Measurements from ENCODE around the gene MARCHF2. TPM values are rescaled to one million over a fixed set of nuclear protein-coding genes. Genes with fewer than 3 reads are reported as not detected.
A peak's percentile ranks its signal among the peaks of the same experiment; 100 is the strongest.

MARCHF2 gene
- total RNA-seq, 1 donor, result 51.8 TPM

GRCh38 chr19:8458380-8458779, 45.3 kb downstream of the MARCHF2 start:
- no peak overlapping the region for H3K4me3 ChIP-seq (ENCODE audit: low read depth, low read length)
- peak; percentile 81 for DNase-seq (ENCODE audit: low read depth)
- TF ChIP-seq CTCF (IDR thresholded peaks at IDR 0.05; ENCODE audit: insufficient read depth, low read depth, low read length), result no peak

DNA sequence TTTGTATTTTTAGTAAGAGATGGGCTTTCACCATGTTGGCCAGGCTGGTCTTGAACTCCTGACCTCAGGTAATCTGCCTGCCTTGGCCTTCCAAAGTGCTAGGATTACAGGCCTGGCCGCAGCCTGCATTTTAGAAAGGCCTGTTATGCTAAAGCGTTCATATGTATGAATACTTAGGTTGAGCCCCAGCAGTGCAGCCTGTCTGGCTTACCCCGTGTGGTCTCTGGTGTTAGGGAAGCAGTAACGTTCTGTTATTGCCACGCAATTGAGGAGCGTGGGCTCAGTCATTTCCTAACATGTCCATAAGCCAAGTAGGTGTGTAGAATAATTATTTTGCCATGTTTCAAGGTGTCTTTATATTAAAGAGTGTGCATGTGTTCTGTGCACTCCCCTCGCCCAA, 46.0 kb downstream of the MARCHF2 start:
- H3K4me3 ChIP-seq (ENCODE audit: low read depth, low read length), result no peak overlapping the region
- TF ChIP-seq CTCF (IDR thresholded peaks at IDR 0.05; ENCODE audit: insufficient read depth, low read depth, low read length), result no peak
- peak; percentile 68 for DNase-seq (ENCODE audit: low read depth)

DNA sequence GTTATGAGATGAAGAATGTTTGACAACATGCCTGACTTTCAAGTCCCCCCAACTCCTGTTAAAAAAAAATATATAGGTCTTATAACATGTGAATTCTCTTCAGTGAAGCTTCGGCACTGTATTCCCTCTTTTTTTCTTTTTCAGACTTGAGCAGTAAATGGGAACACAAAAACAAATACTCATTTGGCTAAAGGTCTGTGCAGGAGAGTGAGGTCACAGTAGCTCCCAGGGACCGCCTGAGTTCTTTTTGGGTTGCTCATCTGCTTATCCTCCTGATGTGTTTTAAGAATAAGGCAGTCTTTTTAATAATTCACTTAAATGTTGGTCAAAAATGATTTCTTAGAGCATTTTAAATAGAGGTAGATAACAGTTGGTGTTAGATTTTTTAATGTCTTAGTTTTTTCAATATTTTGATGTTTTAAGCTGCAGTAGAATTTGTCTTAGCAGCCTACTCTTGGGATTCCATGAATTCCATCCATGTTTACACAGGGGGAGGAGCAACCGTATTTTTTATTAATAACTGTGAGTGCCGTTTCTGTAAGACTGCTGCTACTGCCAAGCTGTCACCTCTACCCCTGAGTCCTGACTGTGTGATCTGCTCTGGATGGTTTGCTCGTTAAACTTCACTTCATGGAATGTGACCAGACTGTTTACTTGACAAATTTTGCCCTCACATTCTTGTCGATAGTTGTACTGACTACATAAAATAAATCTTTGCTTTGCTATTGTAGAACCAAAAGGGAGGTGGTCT, 46.6 kb downstream of the MARCHF2 start:
- DNase-seq (ENCODE audit: low read depth), result peak; percentile 83
- peak overlapping the region; percentile 17 for H3K4me3 ChIP-seq (ENCODE audit: low read depth, low read length)
- no peak for TF ChIP-seq CTCF (IDR thresholded peaks at IDR 0.05; ENCODE audit: insufficient read depth, low read depth, low read length)

- no peak for TF ChIP-seq CTCF (IDR thresholded peaks at IDR 0.05; ENCODE audit: insufficient read depth, low read depth, low read length)
- no peak for DNase-seq (ENCODE audit: low read depth)
- no peak overlapping the region for H3K4me3 ChIP-seq (ENCODE audit: low read depth, low read length)
Observed at GRCh38 chr19:8460516-8461298, 47.6 kb downstream of the MARCHF2 start.

DNA sequence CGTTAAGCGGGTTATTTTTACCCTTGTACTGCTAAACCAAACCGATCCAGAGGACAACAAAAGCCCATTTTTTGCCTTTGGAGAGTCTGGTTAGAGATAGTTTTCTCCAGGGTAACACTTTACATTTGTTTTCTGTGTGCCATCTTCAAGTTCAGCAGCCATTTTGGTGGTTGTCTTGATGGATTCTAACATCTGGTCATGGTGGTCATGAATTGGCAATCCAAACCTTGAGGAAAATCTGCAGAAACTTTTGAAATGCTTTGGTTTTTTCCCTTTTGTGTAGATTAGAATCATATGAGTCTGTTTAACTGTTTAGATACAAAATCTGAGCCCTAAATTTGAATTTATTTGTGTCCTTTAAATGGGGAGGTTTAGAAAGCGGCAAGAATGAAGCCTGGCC, 48.3 kb downstream of the MARCHF2 start:
- DNase-seq (ENCODE audit: low read depth), result no peak
- no peak overlapping the region for H3K4me3 ChIP-seq (ENCODE audit: low read depth, low read length)
- no peak for TF ChIP-seq CTCF (IDR thresholded peaks at IDR 0.05; ENCODE audit: insufficient read depth, low read depth, low read length)

DNA sequence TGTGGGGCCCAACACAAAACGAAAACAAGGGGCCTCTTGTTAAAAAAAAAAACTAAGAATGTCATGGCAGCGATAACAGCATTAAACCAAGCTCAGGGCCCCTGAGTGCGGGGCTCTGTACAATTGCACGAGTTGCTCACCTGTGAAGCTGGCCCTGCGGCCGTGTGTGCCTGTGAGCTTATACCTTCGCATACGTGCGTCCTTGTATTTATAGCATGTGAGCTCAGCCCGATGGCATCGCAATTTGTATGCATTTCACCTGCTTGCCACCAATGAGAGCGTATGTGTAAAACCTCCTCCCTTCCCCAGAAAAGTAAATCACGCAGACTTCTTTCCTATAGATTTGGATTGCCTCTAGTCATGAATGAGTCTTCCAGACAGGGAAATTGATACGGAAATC, 48.8 kb downstream of the MARCHF2 start:
- DNase-seq (ENCODE audit: low read depth), result no peak
- no peak for TF ChIP-seq CTCF (IDR thresholded peaks at IDR 0.05; ENCODE audit: insufficient read depth, low read depth, low read length)
- no peak overlapping the region for H3K4me3 ChIP-seq (ENCODE audit: low read depth, low read length)

Data from fibroblast of villous mesenchyme (primary cell).